ENCODE results near the gene NPTN. TPM values are rescaled to one million over a fixed set of nuclear protein-coding genes. Genes with fewer than 3 reads are reported as not detected.
A peak's percentile ranks its signal among the peaks of the same experiment; 100 is the strongest.
"Not testable (repeated sequence)": the region's sequence is repeated elsewhere in the genome, so short reads cannot be mapped to it uniquely, and the experiment has no call there.

The NPTN gene
- total RNA-seq, 1 experiment from 2014 or later = 83.3 TPM

- in situ Hi-C loops (cut with HindIII; ENCODE audit: low pct_unique_long_range_greater_than_20kb, low sequenced_read_pairs) = no loop called here
- DNase-seq (ENCODE audit: low read depth, low spot score) = no peak
Measured at GRCh38 chr15:73647259-73648013, 14.2 kb upstream of the NPTN start.

GRCh38 chr15:73639464-73639863 lies 6.3 kb upstream of the NPTN start:
- peak; percentile 83 for DNase-seq (ENCODE audit: low read depth, low spot score)
- in situ Hi-C loops (cut with HindIII; ENCODE audit: low pct_unique_long_range_greater_than_20kb, low sequenced_read_pairs) = not testable (repeated sequence)

- DNase-seq (ENCODE audit: low read depth, low spot score) = no peak
- in situ Hi-C loops (cut with HindIII; ENCODE audit: low pct_unique_long_range_greater_than_20kb, low sequenced_read_pairs) = no loop called here
Measured at GRCh38 chr15:73637527-73637926, 4.3 kb upstream of the NPTN start.

GRCh38 chr15:73633991-73634495 lies 854 bp upstream of the NPTN start:
- peak; percentile 68 for DNase-seq (ENCODE audit: low read depth, low spot score)

GRCh38 chr15:73632670-73633058 lies 525 bp downstream of the NPTN start:
- in situ Hi-C loops (cut with HindIII; ENCODE audit: low pct_unique_long_range_greater_than_20kb, low sequenced_read_pairs) = no loop called here
- DNase-seq (ENCODE audit: low read depth, low spot score) = no peak

More at GRCh38 chr15:73633991-73634495, 854 bp upstream of the NPTN start:
- in situ Hi-C loops (cut with HindIII; ENCODE audit: low pct_unique_long_range_greater_than_20kb, low sequenced_read_pairs) = no loop called here

GRCh38 chr15:73631915-73632669 lies 1.1 kb downstream of the NPTN start:
- in situ Hi-C loops (cut with HindIII; ENCODE audit: low pct_unique_long_range_greater_than_20kb, low sequenced_read_pairs) = no loop called here
- peak; percentile 42 for DNase-seq (ENCODE audit: low read depth, low spot score)

- in situ Hi-C loops (cut with HindIII; ENCODE audit: low pct_unique_long_range_greater_than_20kb, low sequenced_read_pairs) = no loop called here
- peak; percentile 24 for DNase-seq (ENCODE audit: low read depth, low spot score)
Measured at GRCh38 chr15:73630921-73631362, 2.2 kb downstream of the NPTN start.

GRCh38 chr15:73629798-73630429 lies 3.3 kb downstream of the NPTN start:
- in situ Hi-C loops (cut with HindIII; ENCODE audit: low pct_unique_long_range_greater_than_20kb, low sequenced_read_pairs) = no loop called here

GRCh38 chr15:73628976-73629797 lies 4.0 kb downstream of the NPTN start:
- DNase-seq (ENCODE audit: low read depth, low spot score) = no peak
- in situ Hi-C loops (cut with HindIII; ENCODE audit: low pct_unique_long_range_greater_than_20kb, low sequenced_read_pairs) = no loop called here

More at GRCh38 chr15:73629798-73630429, 3.3 kb downstream of the NPTN start:
- no peak for DNase-seq (ENCODE audit: low read depth, low spot score)

- in situ Hi-C loops (cut with HindIII; ENCODE audit: low pct_unique_long_range_greater_than_20kb, low sequenced_read_pairs) = no loop called here
- no peak for DNase-seq (ENCODE audit: low read depth, low spot score)
Measured at GRCh38 chr15:73628102-73628501, 5.1 kb downstream of the NPTN start.

- DNase-seq (ENCODE audit: low read depth, low spot score) = no peak
- in situ Hi-C loops (cut with HindIII; ENCODE audit: low pct_unique_long_range_greater_than_20kb, low sequenced_read_pairs) = no loop called here
Measured at GRCh38 chr15:73626072-73626471, 7.1 kb downstream of the NPTN start.

- DNase-seq (ENCODE audit: low read depth, low spot score) = no peak
- in situ Hi-C loops (cut with HindIII; ENCODE audit: low pct_unique_long_range_greater_than_20kb, low sequenced_read_pairs) = no loop called here
Measured at GRCh38 chr15:73624530-73624929, 8.7 kb downstream of the NPTN start.

GRCh38 chr15:73621286-73621826 lies 11.8 kb downstream of the NPTN start:
- in situ Hi-C loops (cut with HindIII; ENCODE audit: low pct_unique_long_range_greater_than_20kb, low sequenced_read_pairs) = no loop called here
- no peak for DNase-seq (ENCODE audit: low read depth, low spot score)

- in situ Hi-C loops (cut with HindIII; ENCODE audit: low pct_unique_long_range_greater_than_20kb, low sequenced_read_pairs) = no loop called here
- DNase-seq (ENCODE audit: low read depth, low spot score) = no peak
Measured at GRCh38 chr15:73620078-73620477, 13.1 kb downstream of the NPTN start.

- no peak for DNase-seq (ENCODE audit: low read depth, low spot score)
- in situ Hi-C loops (cut with HindIII; ENCODE audit: low pct_unique_long_range_greater_than_20kb, low sequenced_read_pairs) = no loop called here
Measured at GRCh38 chr15:73617913-73618312, 15.3 kb downstream of the NPTN start.

GRCh38 chr15:73617301-73617831 lies 15.8 kb downstream of the NPTN start:
- no peak for DNase-seq (ENCODE audit: low read depth, low spot score)
- in situ Hi-C loops (cut with HindIII; ENCODE audit: low pct_unique_long_range_greater_than_20kb, low sequenced_read_pairs) = no loop called here

- no peak for DNase-seq (ENCODE audit: low read depth, low spot score)
- in situ Hi-C loops (cut with HindIII; ENCODE audit: low pct_unique_long_range_greater_than_20kb, low sequenced_read_pairs) = no loop called here
Measured at GRCh38 chr15:73608941-73609340, 24.2 kb downstream of the NPTN start.
